Right lobe of liver (tissue), 4 donors: ENCODE measurements around the gene NEUROD1.

Experiments used
- POLR2A ChIP-seq: fragments of 450-650 bp; IDR thresholded peaks from one replicate; pipeline ENCODE4 v1.6.1; 2017; ENCODE audit warnings: antibody characterized with exemption, mild to moderate bottlenecking
- TF ChIP-seq, protein P1 (sequence below), 4 donors: fragments of 200-600 bp in 3 of 4; fragments of 450-650 bp in 1 of 4; IDR thresholded peaks; one replicate each; pipeline versions ENCODE4 v1.5.1 to v1.8.0; 2016 to 2022; ENCODE audit warnings: antibody characterized with exemption in 4 of 4, mild to moderate bottlenecking in 2 of 4
- donor health status: DM: no; HTN: no; CAD: no.
- donor health status: DM: no; HTN: no; CAD: no.
- donor health status: DM: no; HTN: yes; CAD: no.

DNA sequence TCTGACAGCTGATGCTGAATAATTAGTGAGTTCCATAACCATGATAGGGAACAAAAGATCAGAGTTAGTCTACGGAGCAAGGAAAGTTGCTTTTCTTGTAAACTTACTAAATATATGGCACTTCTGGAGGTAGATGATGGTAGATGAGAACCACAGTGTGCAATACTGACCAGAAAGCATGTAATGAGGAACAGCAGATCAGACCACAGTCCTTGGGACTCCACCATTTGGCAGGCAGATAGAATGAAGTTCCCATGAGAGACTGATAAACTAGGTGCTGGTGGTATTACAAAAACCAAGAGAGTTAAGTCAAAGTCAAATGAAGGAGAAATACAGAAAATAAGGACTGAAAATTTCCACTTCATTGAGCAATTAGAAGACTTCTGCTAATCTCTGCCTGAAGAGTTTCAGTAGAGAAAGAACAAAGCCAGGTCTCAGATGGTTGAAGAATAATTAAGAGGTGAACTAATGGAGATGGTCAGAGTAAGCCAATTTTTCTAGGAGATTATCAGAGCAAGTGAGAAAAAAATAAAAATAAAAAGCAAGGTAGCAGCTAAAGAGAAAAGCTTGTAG, 33.8 kb downstream of the NEUROD1 start:
- TF ChIP-seq, protein P1, sequence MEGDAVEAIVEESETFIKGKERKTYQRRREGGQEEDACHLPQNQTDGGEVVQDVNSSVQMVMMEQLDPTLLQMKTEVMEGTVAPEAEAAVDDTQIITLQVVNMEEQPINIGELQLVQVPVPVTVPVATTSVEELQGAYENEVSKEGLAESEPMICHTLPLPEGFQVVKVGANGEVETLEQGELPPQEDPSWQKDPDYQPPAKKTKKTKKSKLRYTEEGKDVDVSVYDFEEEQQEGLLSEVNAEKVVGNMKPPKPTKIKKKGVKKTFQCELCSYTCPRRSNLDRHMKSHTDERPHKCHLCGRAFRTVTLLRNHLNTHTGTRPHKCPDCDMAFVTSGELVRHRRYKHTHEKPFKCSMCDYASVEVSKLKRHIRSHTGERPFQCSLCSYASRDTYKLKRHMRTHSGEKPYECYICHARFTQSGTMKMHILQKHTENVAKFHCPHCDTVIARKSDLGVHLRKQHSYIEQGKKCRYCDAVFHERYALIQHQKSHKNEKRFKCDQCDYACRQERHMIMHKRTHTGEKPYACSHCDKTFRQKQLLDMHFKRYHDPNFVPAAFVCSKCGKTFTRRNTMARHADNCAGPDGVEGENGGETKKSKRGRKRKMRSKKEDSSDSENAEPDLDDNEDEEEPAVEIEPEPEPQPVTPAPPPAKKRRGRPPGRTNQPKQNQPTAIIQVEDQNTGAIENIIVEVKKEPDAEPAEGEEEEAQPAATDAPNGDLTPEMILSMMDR (IDR thresholded peaks at IDR 0.05), result no peak
- TF ChIP-seq POLR2A, result no peak
